OCI-LY7 (cell line): ENCODE measurements around the gene CA7. TPM values are rescaled to one million over a fixed set of nuclear protein-coding genes. Genes with fewer than 3 reads are reported as not detected.

Experiments used
- BruUV-seq: library from RNA; stranded (reverse); fragments of 400-500 nt; replicated peaks from 2 replicates; lab custom pipeline; 2021; lab: Mats Ljungman, UMichigan
- CTCF ChIA-PET: fragments of 300-600 bp; sonication (Branson Sonifier 250); formaldehyde crosslinking; loops from one replicate; lab custom pipeline; 2022; ENCODE audit warnings: antibody characterized with exemption; ENCODE audit not compliant: unreplicated experiment; lab: Charles Lee
- POLR2A ChIA-PET: fragments of 300-600 bp; sonication (Branson Sonifier 250); formaldehyde crosslinking; loops from one replicate; lab custom pipeline; 2022; ENCODE audit warnings: antibody characterized with exemption; lab: Charles Lee
- DNase-seq: peaks from one replicate; pipeline ENCODE4 v3.0.0-alpha.2; 2015; ENCODE audit warnings: low spot score
- H2AFZ ChIP-seq: fragments of 200-600 bp; sonication (generic), shearing (Covaris generic); 2 replicates; pipeline ENCODE4 v1.6.1; 2014; ENCODE audit warnings: mild to moderate bottlenecking, antibody characterized with exemption, low read length, moderate library complexity
- H3K27ac ChIP-seq: fragments of 200-600 bp; sonication (generic); 2 replicates; pipeline ENCODE4 v1.5.1; 2014; ENCODE audit warnings: mixed run types, low read depth, mild to moderate bottlenecking, moderate library complexity, low read length, inconsistent platforms; ENCODE audit not compliant: poor library complexity, severe bottlenecking
- H3K36me3 ChIP-seq: fragments of 200-600 bp; sonication (generic); 2 replicates; pipeline ENCODE4 v1.6.1; 2014; ENCODE audit warnings: mild to moderate bottlenecking, antibody characterized with exemption, low read length, moderate library complexity, mixed read lengths; ENCODE audit not compliant: insufficient read depth
- H3K4me1 ChIP-seq: fragments of 200-600 bp; sonication (generic); 2 replicates; pipeline ENCODE4 v1.5.1; 2014; ENCODE audit warnings: mild to moderate bottlenecking, low read length; ENCODE audit not compliant: insufficient read depth, poor library complexity, severe bottlenecking
- H3K4me2 ChIP-seq: fragments of 200-600 bp; sonication (generic); 2 replicates; pipeline ENCODE4 v1.6.1; 2014; ENCODE audit warnings: mild to moderate bottlenecking, low read length
- H3K4me3 ChIP-seq: fragments of 200-600 bp; sonication (generic); 2 replicates; pipeline ENCODE4 v1.5.1; 2014; ENCODE audit warnings: mild to moderate bottlenecking, low read depth, low read length; ENCODE audit not compliant: poor library complexity, severe bottlenecking
- H3K79me2 ChIP-seq: fragments of 200-600 bp; sonication (generic); 2 replicates; pipeline ENCODE4 v1.6.1; 2016; ENCODE audit warnings: low read depth, mild to moderate bottlenecking, low read length, moderate library complexity, mixed read lengths; ENCODE audit not compliant: insufficient read depth
- H3K9me2 ChIP-seq: fragments of 200-600 bp; sonication (generic); 2 replicates; pipeline ENCODE4 v1.6.1; 2016; ENCODE audit warnings: mild to moderate bottlenecking, low read length, mixed read lengths; ENCODE audit not compliant: insufficient read depth
- H3K9me3 ChIP-seq: fragments of 200-600 bp; sonication (generic); 2 replicates; pipeline ENCODE4 v1.6.1; 2014; ENCODE audit warnings: mild to moderate bottlenecking, mixed run types, low read length, mixed read lengths
- H4K20me1 ChIP-seq: fragments of 200-600 bp; sonication (generic); 2 replicates; pipeline ENCODE4 v1.6.1; 2014; ENCODE audit warnings: mild to moderate bottlenecking, antibody characterized with exemption, low read length, moderate library complexity, mixed read lengths; ENCODE audit not compliant: insufficient read depth
- CTCF ChIP-seq: fragments of 200-600 bp; sonication (generic); conservative IDR thresholded peaks from 2 replicates; pipeline ENCODE4 v1.5.1; 2014; ENCODE audit warnings: mild to moderate bottlenecking, antibody characterized with exemption, low read length, moderate library complexity, mixed read lengths
- EZH2phosphoT487 ChIP-seq: fragments of 200-600 bp; sonication (generic); IDR thresholded peaks from 2 replicates; pipeline ENCODE4 v1.6.1; 2018; ENCODE audit warnings: low read depth, borderline replicate concordance, mild to moderate bottlenecking, mixed run types, antibody characterized with exemption, low read length, moderate library complexity, mixed read lengths
- intact Hi-C: fragments of 100-400 bp; cut with micrococcal nuclease; formaldehyde crosslinking; loops from one replicate; pipeline ENCODE4 v1.10.0; 2022; ENCODE audit not compliant: unreplicated experiment
- total RNA-seq, 2 experiments: library from RNA; depleted of rRNA in 1 of 2; stranded (reverse); fragments of >200 nt in 1 of 2; shearing (Covaris generic) in 1 of 2; gene quantifications; 2 replicates each; pipeline ENCODE4 v1.2.3, GENCODE V29; 2014 to 2022

CA7 gene
- total RNA-seq, 2 experiments from 2014 or later, result not detected

- Histone ChIP-seq H3K4me2 (no peak overlapping the region), H3K4me3 (no peak overlapping the region), H3K27ac (no peak overlapping the region), H2AFZ (no peak overlapping the region), H3K4me1 (no peaks in the 10 kb centered on the region), H3K9me2 (no peaks in the 10 kb centered on the region), H3K79me2 (no peaks in the 10 kb centered on the region), H3K36me3 (peaks cover 92% of the 10 kb centered on the region), H4K20me1 (no peaks in the 10 kb centered on the region), H3K9me3 (no peaks in the 10 kb centered on the region)
- POLR2A ChIA-PET, result no interaction called here
- CTCF ChIA-PET, result no interaction called here
- no peak for DNase-seq
- BruUV-seq, result TSS peak; percentile 17
- intact Hi-C loops, result no loop called here
- TF ChIP-seq CTCF (no peak), EZH2phosphoT487 (no peak)
Observed at GRCh38 chr16:66809765-66810164, 34.4 kb upstream of the CA7 start.

GRCh38 chr16:66810391-66810790 is 33.8 kb upstream of the CA7 start:
- no peaks in the 10 kb centered on the region for H3K9me3 ChIP-seq
- intact Hi-C loops, result no loop called here
- H4K20me1 ChIP-seq, result no peaks in the 10 kb centered on the region
- H3K79me2 ChIP-seq, result no peaks in the 10 kb centered on the region
- no peaks in the 10 kb centered on the region for H3K9me2 ChIP-seq
- POLR2A ChIA-PET, result interaction anchor here (0.5 kb wide), 1 partner anchor 24 kb away, joined by 3 read pairs; no protein-coding TSS in a partner anchor
- CTCF ChIA-PET, result no interaction called here
- H3K4me1 ChIP-seq, result no peaks in the 10 kb centered on the region
- TF ChIP-seq EZH2phosphoT487 (no peak), CTCF (no peak)
- H2AFZ ChIP-seq, result no peak overlapping the region
- BruUV-seq, result no TSS peak
- H3K36me3 ChIP-seq, result peaks cover 92% of the 10 kb centered on the region
- H3K4me3 ChIP-seq, result no peak overlapping the region
- no peak overlapping the region for H3K4me2 ChIP-seq
- H3K27ac ChIP-seq, result no peak overlapping the region
- DNase-seq, result no peak

- TF ChIP-seq EZH2phosphoT487 (no peak), CTCF (no peak)
- H3K4me3 ChIP-seq, result no peak overlapping the region
- H3K36me3 ChIP-seq, result peaks cover 92% of the 10 kb centered on the region
- H3K9me3 ChIP-seq, result no peaks in the 10 kb centered on the region
- ChIA-PET POLR2A (no interaction called here), CTCF (no interaction called here)
- DNase-seq, result no peak
- H3K4me2 ChIP-seq, result no peak overlapping the region
- intact Hi-C loops, result no loop called here
- no TSS peak for BruUV-seq
- no peaks in the 10 kb centered on the region for H3K4me1 ChIP-seq
- no peaks in the 10 kb centered on the region for H3K9me2 ChIP-seq
- no peak overlapping the region for H3K27ac ChIP-seq
- no peak overlapping the region for H2AFZ ChIP-seq
- no peaks in the 10 kb centered on the region for H4K20me1 ChIP-seq
- no peaks in the 10 kb centered on the region for H3K79me2 ChIP-seq
Observed at GRCh38 chr16:66811043-66811442, 33.2 kb upstream of the CA7 start.
